RCC 7860 (cell line): Measurements from ENCODE around the gene ATP13A5.

ENCODE experiments used
- DNase-seq: peaks from one replicate; pipeline ENCODE4 v3.0.0-alpha.2; 2015; ENCODE audit warnings: low spot score
- FAIRE-seq: peaks from 2 replicates; lab custom pipeline; 2012; peaks lifted over from hg19 to GRCh38; lab: Jason Lieb, UNC

Gene ATP13A5

DNA sequence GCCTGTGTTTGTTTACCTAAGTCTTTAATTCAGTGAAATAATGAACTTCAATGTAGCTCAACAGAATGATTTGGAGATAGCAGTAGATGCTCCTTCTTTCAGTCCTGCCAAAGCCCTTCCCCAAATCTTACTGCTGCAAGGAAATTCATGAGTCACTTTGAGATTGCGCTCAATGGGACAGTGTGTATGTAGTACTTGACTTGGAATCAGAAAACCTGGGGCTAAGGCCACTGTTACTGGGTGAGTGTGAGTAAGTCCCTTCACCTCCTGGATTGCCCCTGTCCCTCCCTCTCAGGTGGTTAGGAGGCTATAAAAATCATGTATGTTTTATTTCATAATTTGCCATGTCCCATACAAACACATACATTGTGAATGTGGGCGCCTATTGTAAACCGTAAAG lies 29.9 kb downstream of the ATP13A5 start:
- DNase-seq (no peak), FAIRE-seq (no peak)

GRCh38 chr3:193347521-193348501 lies 30.7 kb downstream of the ATP13A5 start:
- FAIRE-seq, result no peak
- no peak for DNase-seq

- DNase-seq (no peak), FAIRE-seq (no peak)
Observed at GRCh38 chr3:193346259-193346658, 32.3 kb downstream of the ATP13A5 start.

GRCh38 chr3:193345431-193345830 lies 33.1 kb downstream of the ATP13A5 start:
- DNase-seq, result no peak
- FAIRE-seq, result no peak

GRCh38 chr3:193344486-193344885 lies 34.1 kb downstream of the ATP13A5 start:
- FAIRE-seq, result no peak
- DNase-seq, result no peak

DNA sequence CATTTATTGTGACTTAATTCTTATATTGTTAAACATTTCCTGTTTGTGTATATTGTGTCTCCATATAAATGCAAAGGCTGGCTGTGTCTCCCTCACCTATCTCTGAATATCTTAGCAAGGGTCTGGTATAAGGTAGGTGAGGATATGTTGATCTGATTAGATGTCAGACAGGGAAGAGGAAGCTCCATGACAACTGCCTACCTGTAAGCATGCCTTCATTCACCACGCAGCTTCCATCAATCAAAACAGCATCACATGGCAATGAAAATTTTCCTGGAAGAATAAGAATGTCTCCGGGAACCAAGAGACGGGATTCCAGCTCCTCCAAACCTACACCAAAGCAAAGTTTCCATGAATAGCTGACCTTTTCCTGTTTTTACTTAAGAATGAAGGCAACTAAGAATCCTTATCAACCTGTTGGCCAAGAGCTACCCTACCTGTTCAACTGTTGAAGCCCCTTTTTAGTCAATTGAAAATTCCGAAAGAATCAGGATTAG lies 34.8 kb downstream of the ATP13A5 start:
- DNase-seq (no peak), FAIRE-seq (no peak)

GRCh38 chr3:193342551-193342950 lies 36.0 kb downstream of the ATP13A5 start:
- FAIRE-seq, result no peak
- DNase-seq, result no peak

DNA sequence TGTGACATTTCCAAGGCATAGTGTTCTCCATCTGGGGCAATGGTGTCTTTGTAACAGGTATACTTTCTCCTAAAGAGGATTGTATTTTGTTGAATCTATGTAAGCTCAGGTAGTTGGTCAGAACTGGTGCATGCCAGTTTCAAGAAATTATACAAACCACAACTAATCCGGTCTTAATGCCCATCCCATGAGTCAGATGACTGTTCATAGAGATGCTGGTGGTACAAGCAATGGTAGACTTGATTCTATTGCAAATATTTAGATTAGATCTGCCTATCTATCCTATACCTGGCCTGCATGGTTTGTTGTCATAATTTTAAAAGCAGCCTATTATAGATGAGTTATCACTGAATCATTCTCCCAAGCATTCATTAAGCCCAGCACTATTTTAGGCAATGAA lies 43.5 kb downstream of the ATP13A5 start:
- FAIRE-seq, result no peak
- DNase-seq, result peak; percentile 10

GRCh38 chr3:193333229-193333628 lies 45.3 kb downstream of the ATP13A5 start:
- FAIRE-seq, result no peak
- no peak for DNase-seq

DNA sequence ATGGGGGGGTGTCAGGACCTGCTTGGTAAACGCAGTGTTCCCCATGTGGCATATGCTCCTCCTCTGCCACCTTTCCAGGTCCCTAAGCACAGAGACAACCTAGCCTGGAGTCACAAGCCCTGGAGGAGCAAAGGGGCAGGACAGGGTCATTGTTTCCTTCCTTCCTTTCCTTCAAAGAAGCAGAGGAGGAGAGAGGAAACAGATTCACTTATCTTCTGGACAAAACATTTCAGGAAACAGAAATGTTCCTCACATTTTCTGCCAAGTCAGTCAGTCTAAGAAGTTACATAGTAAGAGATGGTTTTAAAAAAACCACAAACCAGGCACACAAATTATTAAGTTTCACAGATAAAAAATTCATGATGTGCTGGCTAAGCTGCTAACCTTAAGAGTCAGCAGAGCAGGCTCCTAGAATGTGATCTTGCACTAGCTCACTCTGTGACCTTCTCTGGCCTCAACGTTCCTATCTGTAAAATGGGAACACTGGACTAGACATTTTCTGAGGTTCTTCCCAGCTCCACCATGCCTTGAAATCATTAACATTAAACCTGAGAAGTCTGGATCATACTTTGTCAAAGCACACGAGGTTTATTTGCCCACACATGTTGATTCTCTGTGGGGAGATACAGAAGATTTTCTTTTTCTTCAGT lies 47.9 kb downstream of the ATP13A5 start:
- FAIRE-seq (no peak), DNase-seq (no peak)

DNA sequence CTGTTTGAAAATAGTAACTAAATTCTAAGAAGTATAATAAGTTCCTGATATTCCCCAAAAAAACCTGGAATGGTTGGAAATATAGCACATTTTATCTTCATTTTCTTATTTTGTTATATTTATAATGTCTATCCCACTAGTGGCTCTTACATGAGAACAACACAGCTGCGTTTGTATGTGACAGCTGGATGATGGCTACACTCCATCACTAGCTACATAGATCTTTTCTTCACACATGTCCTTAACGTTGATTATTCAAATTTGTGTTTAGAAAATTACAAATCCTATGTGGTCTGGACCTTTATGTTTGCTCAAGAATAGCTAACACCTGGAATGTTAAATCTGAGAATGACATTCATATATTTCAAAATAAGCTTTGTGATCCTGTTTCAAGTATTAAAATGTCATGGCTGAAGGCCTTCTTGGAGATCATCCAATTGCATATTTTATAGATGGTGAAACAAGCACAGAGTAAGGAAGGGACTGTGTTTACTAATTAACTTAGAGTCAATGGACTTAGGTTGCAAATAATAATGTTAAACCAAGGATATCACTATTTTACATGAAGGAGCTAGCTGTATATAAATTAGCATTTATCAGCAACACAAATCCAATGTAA lies 60.8 kb downstream of the ATP13A5 start:
- FAIRE-seq (no peak), DNase-seq (no peak)

DNA sequence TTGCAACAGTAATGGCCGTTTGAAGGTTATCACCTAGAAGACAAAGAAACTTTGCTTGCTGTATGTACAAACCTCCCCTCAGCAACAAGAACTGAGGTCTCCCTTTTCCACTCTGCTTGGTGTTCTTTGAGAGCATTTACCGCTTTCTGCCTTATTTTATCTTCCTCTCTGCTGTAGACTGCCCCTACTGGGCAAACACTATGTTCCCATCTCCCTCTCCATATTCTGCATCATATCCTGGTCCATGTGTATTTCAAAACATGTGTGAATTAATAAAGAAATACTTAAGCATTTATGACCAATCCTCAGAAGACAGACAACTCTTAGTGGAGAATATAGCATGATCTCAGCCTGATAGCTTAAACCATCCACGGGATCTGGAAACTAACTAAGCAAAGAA lies 64.4 kb downstream of the ATP13A5 start:
- FAIRE-seq (no peak), DNase-seq (no peak)

- FAIRE-seq, result no peak
- no peak for DNase-seq
Observed at GRCh38 chr3:193313061-193313958, 65.2 kb downstream of the ATP13A5 start.

- no peak for DNase-seq
- FAIRE-seq, result no peak
Observed at GRCh38 chr3:193310914-193311723, 67.4 kb downstream of the ATP13A5 start.

GRCh38 chr3:193305356-193305755 lies 73.2 kb downstream of the ATP13A5 start:
- FAIRE-seq, result no peak
- DNase-seq, result no peak

DNA sequence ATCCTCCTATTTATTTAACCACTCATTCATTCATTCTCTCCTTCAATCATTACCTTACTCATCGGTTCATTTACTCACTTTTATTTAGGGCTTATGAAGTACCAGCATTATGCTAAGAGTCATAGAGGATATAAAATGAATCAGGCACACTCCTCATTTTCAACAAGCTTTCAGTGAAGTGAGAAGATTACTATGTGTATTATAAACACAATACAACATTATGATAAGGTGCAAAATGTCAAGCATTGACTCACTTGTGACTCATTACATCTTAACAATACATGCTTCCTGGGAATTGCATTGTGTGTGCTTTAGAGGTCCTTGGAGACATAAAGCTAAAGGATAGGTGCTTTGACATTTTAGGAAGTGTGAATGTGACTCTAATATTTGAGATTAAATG lies 77.1 kb downstream of the ATP13A5 start:
- peak; percentile 93 for DNase-seq
- FAIRE-seq, result peak; percentile 88

DNA sequence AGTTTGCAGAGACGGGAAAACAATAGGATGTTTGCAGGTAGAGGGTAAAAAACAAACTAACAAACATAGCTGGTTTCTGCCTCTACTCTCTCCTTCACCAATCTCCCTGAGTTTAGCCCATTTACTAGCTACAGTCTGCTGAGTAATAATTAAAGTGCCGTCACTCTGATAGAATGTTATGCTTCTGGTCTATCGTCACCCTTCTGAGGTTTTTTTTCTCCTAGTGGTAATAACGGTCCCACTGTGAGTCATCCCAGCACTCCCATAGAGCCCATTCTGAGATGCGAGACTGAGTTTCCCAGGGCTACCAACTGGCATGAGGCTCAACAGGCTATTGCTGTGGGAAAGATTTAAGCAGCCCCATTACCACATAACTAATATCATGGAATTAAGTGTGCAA lies 81.1 kb downstream of the ATP13A5 start:
- DNase-seq (peak; percentile 97), FAIRE-seq (peak; percentile 95)

DNA sequence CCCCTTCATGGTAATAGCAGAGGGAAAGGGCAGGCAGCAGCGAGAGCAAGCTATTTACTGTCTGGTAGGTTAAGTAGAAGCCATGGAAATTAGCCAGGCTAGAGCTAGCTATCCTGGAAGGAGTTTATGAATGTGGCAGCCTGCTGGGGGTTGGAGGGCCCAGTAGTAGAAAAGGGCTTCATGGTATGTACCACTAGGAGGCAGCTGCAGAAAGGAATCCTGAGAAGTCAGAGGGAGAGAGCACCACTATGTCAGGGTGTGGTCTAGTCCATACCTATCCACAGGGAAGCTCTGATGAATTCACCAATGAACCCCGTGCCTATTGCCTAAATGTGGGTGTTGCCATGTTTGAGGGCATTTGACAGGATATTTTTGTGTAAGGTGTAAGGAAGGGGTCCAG lies 82.6 kb downstream of the ATP13A5 start:
- DNase-seq, result no peak
- FAIRE-seq, result no peak

GRCh38 chr3:193292386-193292785 lies 86.2 kb downstream of the ATP13A5 start:
- peak; percentile 45 for DNase-seq
- peak; percentile 55 for FAIRE-seq
